Measurements from ENCODE around the gene CHRND. TPM values are rescaled to one million over a fixed set of nuclear protein-coding genes. Genes with fewer than 3 reads are reported as not detected.

Gene CHRND
- total RNA-seq, 1 donor from 2014 or later: not detected

DNA sequence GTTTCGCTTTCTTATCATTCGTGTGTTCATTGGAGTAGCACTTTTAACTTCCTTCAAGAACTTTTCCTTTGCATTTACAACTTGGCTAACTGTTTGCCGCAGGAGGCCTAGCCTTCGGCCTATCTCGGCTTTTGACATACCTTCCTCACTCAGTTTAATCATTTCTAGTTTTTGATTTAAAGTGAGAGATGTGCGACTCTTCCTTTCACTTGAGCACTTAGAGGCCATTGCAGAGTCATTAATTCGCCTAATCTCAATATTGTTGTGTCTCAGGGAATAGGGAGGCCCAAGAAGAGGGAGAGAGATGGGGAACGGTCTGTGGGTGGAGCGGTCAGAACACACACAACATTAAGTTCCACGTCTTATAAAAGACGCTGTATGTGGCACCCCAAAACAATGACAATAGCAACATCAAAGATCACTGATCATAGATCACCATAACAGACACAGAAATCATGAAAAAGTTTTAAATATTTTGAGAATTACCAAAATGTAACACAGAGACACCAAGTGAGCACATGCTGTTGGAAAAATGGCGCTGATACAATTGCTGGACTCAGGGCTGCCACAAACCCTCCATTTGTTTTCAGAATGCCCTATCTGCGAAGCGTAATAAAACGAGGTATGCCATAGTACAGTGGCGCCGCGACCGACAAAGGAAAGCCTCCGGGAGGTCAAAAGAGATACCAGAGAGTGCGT is 23.8 kb downstream of the CHRND start:
- Histone ChIP-seq H3K27me3 (ENCODE audit: insufficient read depth, low read length) (no peaks in the 10 kb centered on the region), H3K27ac (ENCODE audit: low read depth, low read length) (peak overlapping the region; percentile 95), H4K20me1 (ENCODE audit: insufficient read depth, low read length) (peaks cover 43% of the 10 kb centered on the region), H3K79me2 (ENCODE audit: insufficient read depth, low read length) (peaks cover 91% of the 10 kb centered on the region), H3K4me3 (ENCODE audit: insufficient read depth, low read depth, low read length) (peak overlapping the region; percentile 91), H3K9me3 (ENCODE audit: insufficient read depth, low read depth, low read length) (peaks cover 3% of the 10 kb centered on the region), H2AFZ (ENCODE audit: low read depth, low read length) (peak overlapping the region; percentile 83), H3K36me3 (ENCODE audit: insufficient read depth, low read length) (peaks cover 11% of the 10 kb centered on the region), H3K4me2 (ENCODE audit: low read length) (peak overlapping the region; percentile 93), H3K9ac (ENCODE audit: low read length) (peak overlapping the region; percentile 98), H3K4me1 (ENCODE audit: insufficient read depth, low read length) (peaks cover 13% of the 10 kb centered on the region)
- FAIRE-seq (no peak), DNase-seq (ENCODE audit: low read depth) (no peak)
- TF ChIP-seq EZH2 (IDR thresholded peaks at IDR 0.05; ENCODE audit: insufficient read depth, low read length): no peak
- TF ChIP-seq, protein P1, sequence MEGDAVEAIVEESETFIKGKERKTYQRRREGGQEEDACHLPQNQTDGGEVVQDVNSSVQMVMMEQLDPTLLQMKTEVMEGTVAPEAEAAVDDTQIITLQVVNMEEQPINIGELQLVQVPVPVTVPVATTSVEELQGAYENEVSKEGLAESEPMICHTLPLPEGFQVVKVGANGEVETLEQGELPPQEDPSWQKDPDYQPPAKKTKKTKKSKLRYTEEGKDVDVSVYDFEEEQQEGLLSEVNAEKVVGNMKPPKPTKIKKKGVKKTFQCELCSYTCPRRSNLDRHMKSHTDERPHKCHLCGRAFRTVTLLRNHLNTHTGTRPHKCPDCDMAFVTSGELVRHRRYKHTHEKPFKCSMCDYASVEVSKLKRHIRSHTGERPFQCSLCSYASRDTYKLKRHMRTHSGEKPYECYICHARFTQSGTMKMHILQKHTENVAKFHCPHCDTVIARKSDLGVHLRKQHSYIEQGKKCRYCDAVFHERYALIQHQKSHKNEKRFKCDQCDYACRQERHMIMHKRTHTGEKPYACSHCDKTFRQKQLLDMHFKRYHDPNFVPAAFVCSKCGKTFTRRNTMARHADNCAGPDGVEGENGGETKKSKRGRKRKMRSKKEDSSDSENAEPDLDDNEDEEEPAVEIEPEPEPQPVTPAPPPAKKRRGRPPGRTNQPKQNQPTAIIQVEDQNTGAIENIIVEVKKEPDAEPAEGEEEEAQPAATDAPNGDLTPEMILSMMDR (IDR thresholded peaks at IDR 0.05; ENCODE audit: insufficient read depth, low read depth, low read length): no peak
- Mint-ChIP-seq H3K27ac (ENCODE audit: unreplicated experiment) (peak overlapping the region; percentile 98), H3K9me3 (ENCODE audit: unreplicated experiment) (peaks cover 7% of the 10 kb centered on the region), H3K36me3 (ENCODE audit: low read depth, unreplicated experiment) (peaks cover 14% of the 10 kb centered on the region), H3K27me3 (ENCODE audit: low read depth, unreplicated experiment) (no peaks in the 10 kb centered on the region), H3K4me1 (ENCODE audit: low read depth, unreplicated experiment) (peaks cover 19% of the 10 kb centered on the region), H3K4me3 (ENCODE audit: unreplicated experiment) (peak overlapping the region; percentile 98)

DNA sequence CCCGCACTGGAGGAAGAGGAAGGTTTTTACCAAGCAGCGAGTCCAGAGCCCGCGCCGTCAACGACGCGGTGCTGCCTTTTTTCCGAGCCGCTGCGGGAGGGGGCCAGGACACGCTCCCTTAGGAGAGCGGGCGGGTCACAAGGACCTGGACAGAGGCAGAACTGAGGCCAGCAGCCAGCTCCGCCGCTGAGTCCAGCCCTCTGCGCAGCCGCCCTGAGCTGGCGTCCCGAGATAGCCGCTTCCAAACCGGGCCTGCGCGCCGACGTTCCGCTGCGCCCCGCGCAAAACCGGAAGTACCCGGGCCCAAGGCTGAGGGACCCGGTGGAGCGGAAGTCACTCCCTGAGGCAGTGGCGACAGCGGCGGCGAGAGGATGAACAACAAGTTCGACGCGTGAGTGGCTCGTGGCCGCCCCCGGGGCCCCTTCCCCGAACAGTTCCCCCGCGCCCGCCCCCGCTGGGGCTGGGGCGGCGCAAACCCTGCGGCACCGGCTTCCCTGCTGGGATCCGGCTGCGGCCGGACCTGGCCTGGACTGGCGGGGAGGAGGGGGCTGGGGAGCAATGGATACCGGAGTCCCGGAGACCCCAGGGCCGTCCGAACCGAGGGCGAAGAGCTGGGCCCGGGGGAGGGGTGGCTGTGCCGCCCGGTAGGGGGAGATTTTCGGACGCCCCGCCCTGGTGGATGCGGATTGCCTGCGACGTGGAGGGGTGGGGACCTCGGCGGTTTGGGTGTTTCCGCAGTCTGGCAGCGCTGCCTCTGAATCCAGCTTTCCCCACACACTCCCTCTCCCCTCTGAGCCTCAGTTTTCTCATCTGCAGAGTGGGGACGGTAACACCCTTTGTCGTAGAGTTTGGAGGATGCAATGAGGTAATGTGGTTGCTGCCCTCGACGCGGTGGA is 24.6 kb downstream of the CHRND start, which contains the start of the genes EIF4E2 and TIGD1:
EIF4E2 (plus strand) TSS at position 336 of the 896 bp plus-strand sequence; CDS start at position 372, 36 bp downstream.
TIGD1 (minus strand) TSS at position 204 of the 896 bp plus-strand sequence. CDS start 675 bp downstream, outside the sequence.
- H3K9me3 ChIP-seq (ENCODE audit: insufficient read depth, low read depth, low read length): peaks cover 3% of the 10 kb centered on the region
- TF ChIP-seq, protein P1 (IDR thresholded peaks at IDR 0.05; ENCODE audit: insufficient read depth, low read depth, low read length): peak; percentile 14
- no peak for TF ChIP-seq EZH2 (IDR thresholded peaks at IDR 0.05; ENCODE audit: insufficient read depth, low read length)
- H3K9ac ChIP-seq (ENCODE audit: low read length): peak within 1 kb of the TSS; percentile 98
- H2AFZ ChIP-seq (ENCODE audit: low read depth, low read length): peak within 1 kb of the TSS; percentile 83
- Mint-ChIP-seq H3K27me3 (ENCODE audit: low read depth, unreplicated experiment) (no peaks in the 10 kb centered on the region), H3K4me1 (ENCODE audit: low read depth, unreplicated experiment) (peaks cover 22% of the 10 kb centered on the region), H3K4me3 (ENCODE audit: unreplicated experiment) (peak within 1 kb of the TSS; percentile 98), H3K9me3 (ENCODE audit: unreplicated experiment) (peaks cover 7% of the 10 kb centered on the region), H3K36me3 (ENCODE audit: low read depth, unreplicated experiment) (peaks cover 17% of the 10 kb centered on the region), H3K27ac (ENCODE audit: unreplicated experiment) (peak within 1 kb of the TSS; percentile 98)
- peaks cover 13% of the 10 kb centered on the region for H3K4me1 ChIP-seq (ENCODE audit: insufficient read depth, low read length)
- H3K79me2 ChIP-seq (ENCODE audit: insufficient read depth, low read length): peaks cover 97% of the 10 kb centered on the region
- H3K27me3 ChIP-seq (ENCODE audit: insufficient read depth, low read length): no peaks in the 10 kb centered on the region
- H3K4me3 ChIP-seq (ENCODE audit: insufficient read depth, low read depth, low read length): peak within 1 kb of the TSS; percentile 91
- peak within 1 kb of the TSS; percentile 95 for H3K27ac ChIP-seq (ENCODE audit: low read depth, low read length)
- FAIRE-seq: no peak
- peaks cover 51% of the 10 kb centered on the region for H4K20me1 ChIP-seq (ENCODE audit: insufficient read depth, low read length)
- H3K4me2 ChIP-seq (ENCODE audit: low read length): peak within 1 kb of the TSS; percentile 93
- peak; percentile 88 for DNase-seq (ENCODE audit: low read depth)
- H3K36me3 ChIP-seq (ENCODE audit: insufficient read depth, low read length): peaks cover 17% of the 10 kb centered on the region
